Liver (tissue), 9 donors: ENCODE measurements around the gene ENAH. TPM values are rescaled to one million over a fixed set of nuclear protein-coding genes. Genes with fewer than 3 reads are reported as not detected.

Experiments
- DNase-seq: peaks from one replicate; pipeline ENCODE4 v3.0.0-alpha.2; 2017; ENCODE audit warnings: low spot score
- H3K27ac ChIP-seq, 2 donors: one replicate each; pipeline ENCODE4 v1.7.0; 2013; ENCODE audit warnings: inconsistent platforms in 2 of 2, low read length in 2 of 2, control low read depth in 1 of 2, low read depth in 1 of 2, mild to moderate bottlenecking in 1 of 2
- H3K27me3 ChIP-seq, 4 donors: one replicate each; pipeline versions ENCODE4 v1.6.1 to v1.7.0; 2013; ENCODE audit warnings: low read length in 3 of 4, inconsistent platforms in 1 of 4, mild to moderate bottlenecking in 1 of 4, moderate library complexity in 1 of 4; ENCODE audit not compliant: control insufficient read depth in 4 of 4, insufficient read depth in 4 of 4
- H3K36me3 ChIP-seq, 4 donors: one replicate each; pipeline versions ENCODE4 v1.6.1 to v1.7.0; 2013; ENCODE audit warnings: low read length in 3 of 4, mild to moderate bottlenecking in 3 of 4, low read depth in 1 of 4, moderate library complexity in 1 of 4; ENCODE audit not compliant: control insufficient read depth in 4 of 4, insufficient read depth in 3 of 4
- H3K4me1 ChIP-seq, 4 donors: one replicate each; pipeline versions ENCODE4 v1.6.1 to v1.7.0; 2013; ENCODE audit warnings: low read length in 3 of 4, mild to moderate bottlenecking in 3 of 4, moderate library complexity in 1 of 4; ENCODE audit not compliant: control insufficient read depth in 4 of 4, insufficient read depth in 4 of 4
- H3K4me3 ChIP-seq, 3 donors: one replicate each; pipeline versions ENCODE4 v1.6.1 to v1.7.0; 2013; ENCODE audit warnings: low read length in 3 of 3, control low read depth in 1 of 3, low read depth in 1 of 3, mild to moderate bottlenecking in 1 of 3
- H3K9ac ChIP-seq, 2 donors: one replicate each; pipeline ENCODE4 v1.7.0; 2013; ENCODE audit warnings: low read length in 2 of 2, mild to moderate bottlenecking in 2 of 2, moderate library complexity in 2 of 2, control low read depth in 1 of 2, low read depth in 1 of 2
- H3K9me3 ChIP-seq, 4 donors: one replicate each; pipeline versions ENCODE4 v1.6.1 to v1.7.0; 2013; ENCODE audit warnings: low read length in 3 of 4; ENCODE audit not compliant: control insufficient read depth in 4 of 4
- EGR1 ChIP-seq, 2 donors: IDR thresholded peaks; 2 replicates each; pipeline ENCODE4 v1.6.1; 2016 to 2018; ENCODE audit warnings: antibody characterized with exemption in 2 of 2, low read depth in 2 of 2
- FOXA1 ChIP-seq: IDR thresholded peaks from 2 replicates; pipeline ENCODE4 v1.6.1; 2016; ENCODE audit warnings: antibody characterized with exemption
- FOXA2 ChIP-seq: IDR thresholded peaks from 2 replicates; pipeline ENCODE4 v1.6.1; 2016; ENCODE audit warnings: antibody characterized with exemption
- GABPA ChIP-seq, 2 donors: IDR thresholded peaks in 1 of 2; conservative IDR thresholded peaks in 1 of 2; 2 replicates each; pipeline ENCODE4 v1.6.1; 2016; ENCODE audit warnings: antibody characterized with exemption in 2 of 2, mild to moderate bottlenecking in 1 of 2, moderate library complexity in 1 of 2
- HNF4A ChIP-seq, 2 donors: conservative IDR thresholded peaks; 2 replicates each; pipeline ENCODE4 v1.6.1; 2016; ENCODE audit warnings: antibody characterized with exemption in 2 of 2, mild to moderate bottlenecking in 2 of 2
- HNF4G ChIP-seq: IDR thresholded peaks from 2 replicates; pipeline ENCODE4 v1.6.1; 2016; ENCODE audit warnings: antibody characterized with exemption
- JUND ChIP-seq, 2 donors: IDR thresholded peaks; 2 replicates each; pipeline ENCODE4 v1.6.1; 2016; ENCODE audit warnings: antibody characterized with exemption in 2 of 2
- NR2F2 ChIP-seq: IDR thresholded peaks from 2 replicates; pipeline ENCODE4 v1.6.1; 2016; ENCODE audit warnings: antibody characterized with exemption
- RAD21 ChIP-seq, 2 donors: IDR thresholded peaks; 2 replicates each; pipeline ENCODE4 v1.6.1; 2016; ENCODE audit warnings: antibody characterized with exemption in 2 of 2, mild to moderate bottlenecking in 2 of 2
- RXRA ChIP-seq, 2 donors: IDR thresholded peaks; 2 replicates each; pipeline ENCODE4 v1.6.1; 2017 to 2018; ENCODE audit warnings: antibody characterized with exemption in 2 of 2, mild to moderate bottlenecking in 1 of 2
- SP1 ChIP-seq: IDR thresholded peaks from 2 replicates; pipeline ENCODE4 v1.6.1; 2018; ENCODE audit warnings: antibody characterized with exemption, mild to moderate bottlenecking
- TAF1 ChIP-seq: conservative IDR thresholded peaks from 2 replicates; pipeline ENCODE4 v1.6.1; 2016; ENCODE audit warnings: antibody characterized with exemption, mild to moderate bottlenecking
- YY1 ChIP-seq: IDR thresholded peaks from 2 replicates; pipeline ENCODE4 v1.6.1; 2016; ENCODE audit warnings: antibody characterized with exemption, mild to moderate bottlenecking
- WGBS: extraction: QIAGEN DNeasy Blood & Tissue Kit; methylation state at CpG from one replicate; pipeline ENCODE4 v1.1.7; 2013; 5-methylcytosine and 5-hydroxymethylcytosine counted together
- polyA plus RNA-seq, 2 donors: library from polyadenylated mRNA; stranded (reverse) in 1 of 2; unstranded in 1 of 2; fragments of 200-250 nt in 1 of 2; fragments of >200 nt in 1 of 2; fragmentation: Nextera tagmentation in 1 of 2; extraction: Ambion mirVana in 1 of 2; gene quantifications; one replicate each; pipeline versions ENCODE4 v1.2.1 to v1.2.3, GENCODE V29; 2013 to 2015
- total RNA-seq, 2 donors: library from RNA; depleted of rRNA; stranded (reverse); fragments of >200 nt; gene quantifications; one replicate each; pipeline ENCODE4 v1.2.3, GENCODE V29; 2014
- TF ChIP-seq, protein P1 (sequence below): IDR thresholded peaks from 2 replicates; pipeline ENCODE4 v1.6.1; 2016; ENCODE audit warnings: antibody characterized with exemption, mild to moderate bottlenecking
- TF ChIP-seq, protein P2 (sequence below): IDR thresholded peaks from 2 replicates; pipeline ENCODE4 v1.6.1; 2016; ENCODE audit warnings: antibody characterized with exemption
- TF ChIP-seq, protein P3 (sequence below): IDR thresholded peaks from 2 replicates; pipeline ENCODE4 v1.6.1; 2016; ENCODE audit warnings: antibody characterized with exemption
- TF ChIP-seq, protein P4 (sequence below): IDR thresholded peaks from 2 replicates; pipeline ENCODE4 v1.6.1; 2016; ENCODE audit warnings: antibody characterized with exemption
- TF ChIP-seq, protein P5 (sequence below): fragments of 150-350 bp; IDR thresholded peaks from 2 replicates; pipeline ENCODE4 v1.5.1; 2017; ENCODE audit warnings: improper control_type of control experiment, low read depth, low read length; ENCODE audit not compliant: missing input control
- donor health status: healthy.
- donor health status: healthy.
- donor health status: healthy.
- donor health status: healthy.
- donor health status: healthy.

Gene ENAH
- total and polyA plus RNA-seq, 4 donors: 2.8 to 8.4 (median 4.5) TPM

DNA sequence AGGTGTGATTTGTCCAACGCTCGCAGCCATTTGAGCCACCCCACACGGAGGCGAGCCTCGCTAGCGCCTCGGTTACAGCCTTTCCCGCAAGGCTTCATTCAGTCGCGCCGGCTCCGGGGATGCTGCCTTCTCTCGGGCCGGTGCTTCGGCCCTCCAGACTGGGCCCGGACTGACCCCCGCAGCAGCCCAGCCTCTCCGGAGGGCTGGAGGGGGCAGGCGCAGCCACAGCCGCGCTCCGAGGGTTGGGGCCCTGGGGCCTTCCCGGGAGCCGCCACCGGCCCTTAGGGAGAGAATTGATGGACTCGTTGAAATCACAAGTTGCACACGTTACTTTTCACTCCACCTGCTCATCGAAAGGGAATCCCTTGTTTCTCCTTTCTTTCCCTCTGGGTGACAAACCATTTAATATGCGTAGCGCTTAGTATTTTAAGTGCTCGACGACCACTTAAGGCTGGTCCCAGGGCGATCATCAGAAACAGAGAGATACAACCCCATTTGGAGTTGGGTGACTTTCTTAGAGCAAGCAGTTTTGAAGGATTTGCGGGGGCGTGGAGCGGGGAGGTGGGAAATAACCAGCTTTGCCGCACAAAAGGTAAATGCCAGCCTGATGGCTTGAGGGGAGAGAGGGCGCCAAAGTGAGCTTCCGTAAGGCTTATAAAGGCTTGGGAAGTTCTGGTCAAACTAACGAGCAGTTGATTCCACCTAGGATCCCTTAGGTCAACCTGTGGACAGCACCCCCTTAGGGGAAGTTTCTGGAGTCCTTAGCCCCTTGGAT is 24.6 kb upstream of the ENAH start (continued):
- TF ChIP-seq, protein P1, sequence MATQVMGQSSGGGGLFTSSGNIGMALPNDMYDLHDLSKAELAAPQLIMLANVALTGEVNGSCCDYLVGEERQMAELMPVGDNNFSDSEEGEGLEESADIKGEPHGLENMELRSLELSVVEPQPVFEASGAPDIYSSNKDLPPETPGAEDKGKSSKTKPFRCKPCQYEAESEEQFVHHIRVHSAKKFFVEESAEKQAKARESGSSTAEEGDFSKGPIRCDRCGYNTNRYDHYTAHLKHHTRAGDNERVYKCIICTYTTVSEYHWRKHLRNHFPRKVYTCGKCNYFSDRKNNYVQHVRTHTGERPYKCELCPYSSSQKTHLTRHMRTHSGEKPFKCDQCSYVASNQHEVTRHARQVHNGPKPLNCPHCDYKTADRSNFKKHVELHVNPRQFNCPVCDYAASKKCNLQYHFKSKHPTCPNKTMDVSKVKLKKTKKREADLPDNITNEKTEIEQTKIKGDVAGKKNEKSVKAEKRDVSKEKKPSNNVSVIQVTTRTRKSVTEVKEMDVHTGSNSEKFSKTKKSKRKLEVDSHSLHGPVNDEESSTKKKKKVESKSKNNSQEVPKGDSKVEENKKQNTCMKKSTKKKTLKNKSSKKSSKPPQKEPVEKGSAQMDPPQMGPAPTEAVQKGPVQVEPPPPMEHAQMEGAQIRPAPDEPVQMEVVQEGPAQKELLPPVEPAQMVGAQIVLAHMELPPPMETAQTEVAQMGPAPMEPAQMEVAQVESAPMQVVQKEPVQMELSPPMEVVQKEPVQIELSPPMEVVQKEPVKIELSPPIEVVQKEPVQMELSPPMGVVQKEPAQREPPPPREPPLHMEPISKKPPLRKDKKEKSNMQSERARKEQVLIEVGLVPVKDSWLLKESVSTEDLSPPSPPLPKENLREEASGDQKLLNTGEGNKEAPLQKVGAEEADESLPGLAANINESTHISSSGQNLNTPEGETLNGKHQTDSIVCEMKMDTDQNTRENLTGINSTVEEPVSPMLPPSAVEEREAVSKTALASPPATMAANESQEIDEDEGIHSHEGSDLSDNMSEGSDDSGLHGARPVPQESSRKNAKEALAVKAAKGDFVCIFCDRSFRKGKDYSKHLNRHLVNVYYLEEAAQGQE: no peak
- TF ChIP-seq JUND (IDR thresholded peaks at IDR 0.05): no peak

DNA sequence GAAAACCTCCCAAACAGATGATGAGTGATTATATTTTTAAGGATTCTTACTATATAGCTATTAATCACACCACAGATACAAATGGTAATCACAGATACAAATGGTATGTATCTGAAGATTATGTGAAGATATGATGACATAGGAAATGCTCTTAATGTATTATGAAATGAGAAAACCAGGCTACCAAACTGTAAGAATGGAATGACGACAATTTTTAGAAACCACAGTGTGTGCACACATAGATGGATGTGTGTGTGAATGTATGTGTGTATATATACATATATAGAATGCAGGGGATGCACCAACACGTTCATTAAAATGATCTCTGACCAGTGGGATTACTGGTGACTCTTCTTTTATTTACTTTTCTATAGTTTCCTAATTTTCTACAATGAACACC is 21.5 kb upstream of the ENAH start:
- 76% methylated on average over 2 of the region's 2 CpGs for whole genome bisulfite sequencing
- no peaks in the 10 kb centered on the region for H3K4me1 ChIP-seq
- H3K36me3 ChIP-seq: no peaks in the 10 kb centered on the region
- no peaks in the 10 kb centered on the region for H3K9me3 ChIP-seq
- H3K4me3 ChIP-seq: no peak overlapping the region
- no peak for TF ChIP-seq EGR1 (IDR thresholded peaks at IDR 0.05; ENCODE audit: low read depth in 2 of 2)
- TF ChIP-seq HNF4G: no peak
- TF ChIP-seq, protein P2, sequence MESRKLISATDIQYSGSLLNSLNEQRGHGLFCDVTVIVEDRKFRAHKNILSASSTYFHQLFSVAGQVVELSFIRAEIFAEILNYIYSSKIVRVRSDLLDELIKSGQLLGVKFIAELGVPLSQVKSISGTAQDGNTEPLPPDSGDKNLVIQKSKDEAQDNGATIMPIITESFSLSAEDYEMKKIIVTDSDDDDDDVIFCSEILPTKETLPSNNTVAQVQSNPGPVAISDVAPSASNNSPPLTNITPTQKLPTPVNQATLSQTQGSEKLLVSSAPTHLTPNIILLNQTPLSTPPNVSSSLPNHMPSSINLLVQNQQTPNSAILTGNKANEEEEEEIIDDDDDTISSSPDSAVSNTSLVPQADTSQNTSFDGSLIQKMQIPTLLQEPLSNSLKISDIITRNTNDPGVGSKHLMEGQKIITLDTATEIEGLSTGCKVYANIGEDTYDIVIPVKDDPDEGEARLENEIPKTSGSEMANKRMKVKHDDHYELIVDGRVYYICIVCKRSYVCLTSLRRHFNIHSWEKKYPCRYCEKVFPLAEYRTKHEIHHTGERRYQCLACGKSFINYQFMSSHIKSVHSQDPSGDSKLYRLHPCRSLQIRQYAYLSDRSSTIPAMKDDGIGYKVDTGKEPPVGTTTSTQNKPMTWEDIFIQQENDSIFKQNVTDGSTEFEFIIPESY: no peak
- TF ChIP-seq, protein P3, sequence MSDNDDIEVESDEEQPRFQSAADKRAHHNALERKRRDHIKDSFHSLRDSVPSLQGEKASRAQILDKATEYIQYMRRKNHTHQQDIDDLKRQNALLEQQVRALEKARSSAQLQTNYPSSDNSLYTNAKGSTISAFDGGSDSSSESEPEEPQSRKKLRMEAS: no peak
- no peak for TF ChIP-seq YY1
- TF ChIP-seq, protein P1: no peak
- no peak for TF ChIP-seq JUND (IDR thresholded peaks at IDR 0.05)
- no peak for TF ChIP-seq HNF4A (conservative IDR thresholded peaks at IDR 0.05)
- TF ChIP-seq TAF1: no peak
- no peak for TF ChIP-seq FOXA1
- TF ChIP-seq NR2F2: no peak
- no peak for TF ChIP-seq SP1
- no peak for TF ChIP-seq RXRA (IDR thresholded peaks at IDR 0.05)
- TF ChIP-seq, protein P4, sequence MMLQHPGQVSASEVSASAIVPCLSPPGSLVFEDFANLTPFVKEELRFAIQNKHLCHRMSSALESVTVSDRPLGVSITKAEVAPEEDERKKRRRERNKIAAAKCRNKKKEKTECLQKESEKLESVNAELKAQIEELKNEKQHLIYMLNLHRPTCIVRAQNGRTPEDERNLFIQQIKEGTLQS: no peak
- no peak for TF ChIP-seq GABPA (IDR thresholded peaks at IDR 0.05 in 1 of 2, conservative IDR thresholded peaks at IDR 0.05 in 1 of 2)
- TF ChIP-seq FOXA2: no peak
- TF ChIP-seq RAD21 (IDR thresholded peaks at IDR 0.05): no peak
- TF ChIP-seq, protein P5, sequence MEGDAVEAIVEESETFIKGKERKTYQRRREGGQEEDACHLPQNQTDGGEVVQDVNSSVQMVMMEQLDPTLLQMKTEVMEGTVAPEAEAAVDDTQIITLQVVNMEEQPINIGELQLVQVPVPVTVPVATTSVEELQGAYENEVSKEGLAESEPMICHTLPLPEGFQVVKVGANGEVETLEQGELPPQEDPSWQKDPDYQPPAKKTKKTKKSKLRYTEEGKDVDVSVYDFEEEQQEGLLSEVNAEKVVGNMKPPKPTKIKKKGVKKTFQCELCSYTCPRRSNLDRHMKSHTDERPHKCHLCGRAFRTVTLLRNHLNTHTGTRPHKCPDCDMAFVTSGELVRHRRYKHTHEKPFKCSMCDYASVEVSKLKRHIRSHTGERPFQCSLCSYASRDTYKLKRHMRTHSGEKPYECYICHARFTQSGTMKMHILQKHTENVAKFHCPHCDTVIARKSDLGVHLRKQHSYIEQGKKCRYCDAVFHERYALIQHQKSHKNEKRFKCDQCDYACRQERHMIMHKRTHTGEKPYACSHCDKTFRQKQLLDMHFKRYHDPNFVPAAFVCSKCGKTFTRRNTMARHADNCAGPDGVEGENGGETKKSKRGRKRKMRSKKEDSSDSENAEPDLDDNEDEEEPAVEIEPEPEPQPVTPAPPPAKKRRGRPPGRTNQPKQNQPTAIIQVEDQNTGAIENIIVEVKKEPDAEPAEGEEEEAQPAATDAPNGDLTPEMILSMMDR: no peak
- peaks cover 0 to 3% (median 0%) of the 10 kb centered on the region in 4 donors for H3K27me3 ChIP-seq
- no peak for DNase-seq
- H3K27ac ChIP-seq: no peak overlapping the region
- H3K9ac ChIP-seq: no peak overlapping the region
